Kidney (tissue), 14 donors: ENCODE results near the gene LRFN3. TPM values are rescaled to one million over a fixed set of nuclear protein-coding genes. Genes with fewer than 3 reads are reported as not detected.

Experiments
- DNase-seq, 5 donors: peaks; one replicate each; pipeline ENCODE4 v3.0.0-alpha.2; 2013 to 2020
- FAIRE-seq: peaks from 2 replicates; lab custom pipeline; 2012; peaks lifted over from hg19 to GRCh38; lab: Jason Lieb, UNC
- H3K27ac ChIP-seq, 2 donors: one replicate each; pipeline ENCODE4 v1.7.0; 2013; ENCODE audit warnings: low read depth in 2 of 2, low read length in 2 of 2, inconsistent platforms in 1 of 2
- H3K27me3 ChIP-seq: one replicate; pipeline ENCODE4 v1.7.1; 2013; ENCODE audit warnings: low read length, inconsistent platforms; ENCODE audit not compliant: control insufficient read depth, insufficient read depth
- H3K36me3 ChIP-seq, 3 donors: one replicate each; pipeline versions ENCODE4 v1.7.0 to v1.7.1; 2013; ENCODE audit warnings: low read length in 3 of 3, control low read depth in 1 of 3, inconsistent platforms in 1 of 3; ENCODE audit not compliant: insufficient read depth in 3 of 3, control insufficient read depth in 2 of 3
- H3K4me1 ChIP-seq, 3 donors: one replicate each; pipeline versions ENCODE4 v1.7.0 to v1.7.1; 2013; ENCODE audit warnings: low read length in 3 of 3, inconsistent platforms in 1 of 3, low read depth in 1 of 3; ENCODE audit not compliant: control insufficient read depth in 2 of 3, insufficient read depth in 2 of 3
- H3K4me3 ChIP-seq, 3 donors: one replicate each; pipeline versions ENCODE4 v1.7.0 to v1.8.1; 2013; ENCODE audit warnings: low read length in 3 of 3, control low read depth in 1 of 3, inconsistent platforms in 1 of 3
- H3K9ac ChIP-seq, 3 donors: one replicate each; pipeline versions ENCODE4 v1.7.0 to v1.7.1; 2013; ENCODE audit warnings: low read length in 3 of 3, control low read depth in 1 of 3, inconsistent platforms in 1 of 3
- H3K9me3 ChIP-seq, 3 donors: one replicate each; pipeline versions ENCODE4 v1.7.0 to v1.7.1; 2013; ENCODE audit warnings: low read length in 3 of 3, control low read depth in 1 of 3, inconsistent platforms in 1 of 3; ENCODE audit not compliant: control insufficient read depth in 2 of 3, insufficient read depth in 1 of 3
- CTCF ChIP-seq: IDR thresholded peaks from 3 replicates; pipeline ENCODE4 v1.5.1; 2012; ENCODE audit warnings: mild to moderate bottlenecking, moderate library complexity, borderline replicate concordance; ENCODE audit not compliant: insufficient read depth; ENCODE audit errors: extremely low read depth
- intact Hi-C: fragments of 100-400 bp; cut with DNase I; formaldehyde crosslinking; loops from one replicate; pipeline ENCODE4 v1.11.1; 2022
- polyA plus RNA-seq: library from polyadenylated mRNA; stranded (reverse); fragments of 350-450 nt; fragmentation: Illumina TruSeq; extraction: RNeasy Lipid Tissue Mini Kit (QIAGEN cat#74804); gene quantifications from one replicate; pipeline ENCODE4 v1.2.3, GENCODE V29; 2014; ENCODE audit warnings: low read depth, low replicate concordance; ENCODE audit not compliant: insufficient read depth
- total RNA-seq: library from RNA; stranded (reverse); fragmentation: NEBNext Ultra II Directional; extraction: Animal tissue kit (Norgen Biotek cat#: 25700); gene quantifications from one replicate; pipeline ENCODE4 v1.2.1, GENCODE V29; 2021
- donor health status: control.
- donor health status: control.
- donor health status: control.
- donor health status: control.
- donor health status: control.
- donor health status: DM: yes; HTN: yes; CAD: no.
- donor health status: Normal renal cell carcinoma (clear cell type).

Gene LRFN3
- total and polyA plus RNA-seq, 2 donors from 2014 or later: 8.2 to 9.4 TPM

- H3K9me3 ChIP-seq: no peaks in the 10 kb centered on the region
- no peak overlapping the region for H3K4me3 ChIP-seq
- TF ChIP-seq CTCF: no peak
- no peak overlapping the region for H3K9ac ChIP-seq
- no peak overlapping the region for H3K27ac ChIP-seq
- FAIRE-seq (no peak), DNase-seq (peak in 1 of 5 donors; percentile 71)
- intact Hi-C loops: no loop called here
- H3K27me3 ChIP-seq: no peaks in the 10 kb centered on the region
- H3K36me3 ChIP-seq: no peaks in the 10 kb centered on the region
- H3K4me1 ChIP-seq: no peaks in the 10 kb centered on the region
These were observed 8.4 kb downstream of the LRFN3 start for GRCh38 chr19:35944556-35944955.

- DNase-seq: peak in 1 of 5 donors; percentile 58
- intact Hi-C loops: no loop called here
- no peak overlapping the region for H3K4me3 ChIP-seq
- H3K9me3 ChIP-seq: no peaks in the 10 kb centered on the region
- no peaks in the 10 kb centered on the region for H3K4me1 ChIP-seq
- H3K36me3 ChIP-seq: no peaks in the 10 kb centered on the region
- H3K9ac ChIP-seq: no peak overlapping the region
- no peak for TF ChIP-seq CTCF
- no peak overlapping the region for H3K27ac ChIP-seq
- no peak for FAIRE-seq
- H3K27me3 ChIP-seq: no peaks in the 10 kb centered on the region
These were observed 9.1 kb downstream of the LRFN3 start for GRCh38 chr19:35945121-35945790.

GRCh38 chr19:35946203-35946602 is 10.0 kb downstream of the LRFN3 start:
- H3K4me1 ChIP-seq: no peaks in the 10 kb centered on the region
- DNase-seq (no peak), FAIRE-seq (no peak)
- no peak for TF ChIP-seq CTCF
- no peaks in the 10 kb centered on the region for H3K36me3 ChIP-seq
- no peaks in the 10 kb centered on the region for H3K27me3 ChIP-seq
- H3K4me3 ChIP-seq: no peak overlapping the region
- intact Hi-C loops: no loop called here
- H3K27ac ChIP-seq: no peak overlapping the region
- H3K9ac ChIP-seq: no peak overlapping the region
- H3K9me3 ChIP-seq: no peaks in the 10 kb centered on the region
